Endothelial cell of umbilical vein (primary cell): Measurements from ENCODE around the gene ACER3.

Source experiments
- EZH2 ChIP-seq: IDR thresholded peaks from 2 replicates; pipeline ENCODE4 v1.6.1; 2012; ENCODE audit warnings: borderline replicate concordance, low read depth, mild to moderate bottlenecking, moderate library complexity, low read length, inconsistent platforms; ENCODE audit not compliant: severe bottlenecking
- JUN ChIP-seq: IDR thresholded peaks from 2 replicates; pipeline ENCODE4 v1.6.1; 2011; ENCODE audit warnings: borderline replicate concordance, low read depth; ENCODE audit not compliant: insufficient read length, insufficient read depth
- POLR2A ChIP-seq: IDR thresholded peaks from 2 replicates; pipeline ENCODE4 v1.6.1; 2012; ENCODE audit warnings: low read depth, mild to moderate bottlenecking, control low read depth, low read length
- POLR2AphosphoS5 ChIP-seq: IDR thresholded peaks from 2 replicates; pipeline ENCODE4 v1.6.1; 2012; ENCODE audit warnings: low read depth, mild to moderate bottlenecking, control low read depth, low read length, moderate library complexity; ENCODE audit not compliant: insufficient read depth
- TF ChIP-seq, protein P1 (sequence below), 2 donors: IDR thresholded peaks; 1 replicate in 1 of 2; 2 replicates in 1 of 2; pipeline ENCODE4 v1.5.1; 2011; ENCODE audit warnings: low read length in 2 of 2, mild to moderate bottlenecking in 2 of 2, moderate library complexity in 2 of 2, control low read depth in 1 of 2, inconsistent platforms in 1 of 2, low read depth in 1 of 2; ENCODE audit not compliant: insufficient read depth in 1 of 2; ENCODE audit errors: extremely low read depth in 1 of 2

DNA sequence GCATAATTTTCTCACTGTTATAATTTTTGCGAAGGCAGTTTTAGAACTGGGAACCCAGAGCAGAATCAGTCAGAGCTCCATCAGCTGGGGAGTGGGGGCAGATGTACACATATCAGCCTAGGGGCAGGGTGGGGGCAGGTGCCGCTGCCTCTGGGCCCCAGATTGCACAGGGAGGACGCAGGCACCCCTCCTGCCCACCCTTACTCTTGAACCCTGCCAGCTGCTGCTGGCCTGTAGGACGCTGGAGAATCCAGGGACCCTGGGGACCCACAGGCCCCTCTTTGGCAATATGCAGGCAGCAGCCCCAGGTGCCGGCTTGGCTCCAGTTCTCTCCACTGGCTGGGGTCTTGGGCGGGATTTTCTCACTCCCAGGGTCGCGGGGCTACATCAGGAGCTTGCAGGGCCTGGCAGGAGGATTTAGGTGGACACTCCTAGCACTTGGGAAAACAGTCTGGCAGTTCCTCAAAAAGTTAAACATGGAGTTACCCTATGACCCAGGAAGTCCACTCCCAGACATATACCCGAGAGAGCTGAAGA, 197.3 kb downstream of the ACER3 start:
- TF ChIP-seq, protein P1, sequence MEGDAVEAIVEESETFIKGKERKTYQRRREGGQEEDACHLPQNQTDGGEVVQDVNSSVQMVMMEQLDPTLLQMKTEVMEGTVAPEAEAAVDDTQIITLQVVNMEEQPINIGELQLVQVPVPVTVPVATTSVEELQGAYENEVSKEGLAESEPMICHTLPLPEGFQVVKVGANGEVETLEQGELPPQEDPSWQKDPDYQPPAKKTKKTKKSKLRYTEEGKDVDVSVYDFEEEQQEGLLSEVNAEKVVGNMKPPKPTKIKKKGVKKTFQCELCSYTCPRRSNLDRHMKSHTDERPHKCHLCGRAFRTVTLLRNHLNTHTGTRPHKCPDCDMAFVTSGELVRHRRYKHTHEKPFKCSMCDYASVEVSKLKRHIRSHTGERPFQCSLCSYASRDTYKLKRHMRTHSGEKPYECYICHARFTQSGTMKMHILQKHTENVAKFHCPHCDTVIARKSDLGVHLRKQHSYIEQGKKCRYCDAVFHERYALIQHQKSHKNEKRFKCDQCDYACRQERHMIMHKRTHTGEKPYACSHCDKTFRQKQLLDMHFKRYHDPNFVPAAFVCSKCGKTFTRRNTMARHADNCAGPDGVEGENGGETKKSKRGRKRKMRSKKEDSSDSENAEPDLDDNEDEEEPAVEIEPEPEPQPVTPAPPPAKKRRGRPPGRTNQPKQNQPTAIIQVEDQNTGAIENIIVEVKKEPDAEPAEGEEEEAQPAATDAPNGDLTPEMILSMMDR (IDR thresholded peaks at IDR 0.05; ENCODE audit: extremely low read depth in 1 of 2, insufficient read depth in 1 of 2, low read depth in 1 of 2, low read length in 2 of 2), result no peak
- TF ChIP-seq JUN (no peak), POLR2AphosphoS5 (no peak), EZH2 (no peak), POLR2A (no peak)
